Measurements from ENCODE around the gene SNCA.

The SNCA gene

GRCh38 chr4:89754531-89754930 lies 82.4 kb downstream of the SNCA start:
- DNase-seq (ENCODE audit: low read depth) = no peak

- no peak for DNase-seq (ENCODE audit: low read depth)
These were observed 83.3 kb downstream of the SNCA start for GRCh38 chr4:89753601-89754066.

GRCh38 chr4:89752932-89753598 lies 83.9 kb downstream of the SNCA start:
- DNase-seq (ENCODE audit: low read depth) = no peak

GRCh38 chr4:89751416-89751815 lies 85.5 kb downstream of the SNCA start:
- DNase-seq (ENCODE audit: low read depth) = no peak

- DNase-seq (ENCODE audit: low read depth) = no peak
These were observed 90.6 kb downstream of the SNCA start for GRCh38 chr4:89746377-89746776.

GRCh38 chr4:89745708-89746107 lies 91.3 kb downstream of the SNCA start:
- no peak for DNase-seq (ENCODE audit: low read depth)

GRCh38 chr4:89744914-89745313 lies 92.0 kb downstream of the SNCA start:
- no peak for DNase-seq (ENCODE audit: low read depth)

- DNase-seq (ENCODE audit: low read depth) = no peak
These were observed 95.2 kb downstream of the SNCA start for GRCh38 chr4:89741768-89742167.

- no peak for DNase-seq (ENCODE audit: low read depth)
These were observed 97.5 kb downstream of the SNCA start for GRCh38 chr4:89739311-89739988.

GRCh38 chr4:89737888-89738287 lies 99.1 kb downstream of the SNCA start:
- DNase-seq (ENCODE audit: low read depth) = no peak

GRCh38 chr4:89733946-89734345 lies 103.0 kb downstream of the SNCA start:
- no peak for DNase-seq (ENCODE audit: low read depth)

GRCh38 chr4:89727238-89727637 lies 109.7 kb downstream of the SNCA start:
- DNase-seq (ENCODE audit: low read depth) = no peak

- DNase-seq (ENCODE audit: low read depth) = no peak
These were observed 111.7 kb downstream of the SNCA start for GRCh38 chr4:89725268-89725667.

- DNase-seq (ENCODE audit: low read depth) = no peak
These were observed 112.2 kb downstream of the SNCA start for GRCh38 chr4:89724716-89725115.

GRCh38 chr4:89723096-89723495 lies 113.9 kb downstream of the SNCA start:
- no peak for DNase-seq (ENCODE audit: low read depth)

GRCh38 chr4:89722517-89722916 lies 114.4 kb downstream of the SNCA start:
- DNase-seq (ENCODE audit: low read depth) = no peak

- no peak for DNase-seq (ENCODE audit: low read depth)
These were observed 116.0 kb downstream of the SNCA start for GRCh38 chr4:89720981-89721380.

GRCh38 chr4:89719536-89720090 lies 117.3 kb downstream of the SNCA start:
- no peak for DNase-seq (ENCODE audit: low read depth)

GRCh38 chr4:89716893-89717292 lies 120.1 kb downstream of the SNCA start:
- DNase-seq (ENCODE audit: low read depth) = no peak

GRCh38 chr4:89715631-89716030 lies 121.3 kb downstream of the SNCA start:
- DNase-seq (ENCODE audit: low read depth) = no peak

- no peak for DNase-seq (ENCODE audit: low read depth)
These were observed 124.1 kb downstream of the SNCA start for GRCh38 chr4:89712827-89713226.

GRCh38 chr4:89712141-89712540 lies 124.8 kb downstream of the SNCA start:
- DNase-seq (ENCODE audit: low read depth) = no peak

- no peak for DNase-seq (ENCODE audit: low read depth)
These were observed 128.0 kb downstream of the SNCA start for GRCh38 chr4:89708903-89709421.

All from stimulated activated CD8-positive, alpha-beta memory T cell treated with anti-CD3 and anti-CD28 coated beads, Interleukin-7, amount 100 ng/mL, for 24 hours (primary cell).